Prostate gland (tissue), 2 donors: ENCODE measurements around the gene CRYBG3.

Experiments
- POLR2A ChIP-seq: fragments of 450-650 bp; IDR thresholded peaks from one replicate; pipeline ENCODE4 v1.6.1; 2016; ENCODE audit warnings: antibody characterized with exemption, mild to moderate bottlenecking
- POLR2AphosphoS5 ChIP-seq: sonication (generic); formaldehyde crosslinking; IDR thresholded peaks from one replicate; pipeline ENCODE4 v1.6.1; 2017; ENCODE audit warnings: antibody characterized with exemption
- TF ChIP-seq, protein P1 (sequence below), 4 experiments: fragments of 200-600 bp in 2 of 4; fragments of 450-650 bp in 2 of 4; sonication (generic) in 2 of 4; IDR thresholded peaks; 1 replicate in 3 of 4; 2 replicates in 1 of 4; pipeline ENCODE4 v1.5.1; 2016 to 2019; ENCODE audit warnings: antibody characterized with exemption in 4 of 4, mild to moderate bottlenecking in 2 of 4, moderate library complexity in 2 of 4

DNA sequence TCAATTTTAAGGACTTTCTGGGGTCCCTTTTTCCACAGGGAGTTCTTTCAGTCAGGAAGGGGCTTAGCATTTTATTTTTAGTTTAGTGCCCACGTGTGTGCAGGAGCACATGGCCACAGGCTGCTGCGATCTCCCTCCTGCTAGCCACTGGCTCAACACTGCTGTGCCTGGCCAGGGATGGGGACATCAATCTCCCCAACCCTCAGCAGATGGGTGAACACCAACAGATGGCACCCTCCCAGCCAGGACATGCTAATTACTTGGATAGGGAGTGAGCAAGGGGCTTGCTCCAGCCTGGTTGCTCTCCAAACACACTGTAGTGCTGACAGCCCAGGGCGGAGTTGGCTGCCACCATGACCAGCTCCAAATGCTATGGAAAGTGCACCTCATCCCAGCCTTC lies 157.8 kb downstream of the CRYBG3 start:
- TF ChIP-seq, protein P1, sequence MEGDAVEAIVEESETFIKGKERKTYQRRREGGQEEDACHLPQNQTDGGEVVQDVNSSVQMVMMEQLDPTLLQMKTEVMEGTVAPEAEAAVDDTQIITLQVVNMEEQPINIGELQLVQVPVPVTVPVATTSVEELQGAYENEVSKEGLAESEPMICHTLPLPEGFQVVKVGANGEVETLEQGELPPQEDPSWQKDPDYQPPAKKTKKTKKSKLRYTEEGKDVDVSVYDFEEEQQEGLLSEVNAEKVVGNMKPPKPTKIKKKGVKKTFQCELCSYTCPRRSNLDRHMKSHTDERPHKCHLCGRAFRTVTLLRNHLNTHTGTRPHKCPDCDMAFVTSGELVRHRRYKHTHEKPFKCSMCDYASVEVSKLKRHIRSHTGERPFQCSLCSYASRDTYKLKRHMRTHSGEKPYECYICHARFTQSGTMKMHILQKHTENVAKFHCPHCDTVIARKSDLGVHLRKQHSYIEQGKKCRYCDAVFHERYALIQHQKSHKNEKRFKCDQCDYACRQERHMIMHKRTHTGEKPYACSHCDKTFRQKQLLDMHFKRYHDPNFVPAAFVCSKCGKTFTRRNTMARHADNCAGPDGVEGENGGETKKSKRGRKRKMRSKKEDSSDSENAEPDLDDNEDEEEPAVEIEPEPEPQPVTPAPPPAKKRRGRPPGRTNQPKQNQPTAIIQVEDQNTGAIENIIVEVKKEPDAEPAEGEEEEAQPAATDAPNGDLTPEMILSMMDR (IDR thresholded peaks at IDR 0.05), result no peak
- TF ChIP-seq POLR2A, result no peak
- TF ChIP-seq POLR2AphosphoS5, result no peak
